Stimulated activated CD4-positive, alpha-beta T cell treated with anti-CD3 and anti-CD28 coated beads, Interleukin-1b, Interleukin-23, amount 100 ng/mL, for 48 hours (primary cell): Measurements from ENCODE around the gene ANGPTL1.
"Not testable (repeated sequence)": the region's sequence is repeated elsewhere in the genome, so short reads cannot be mapped to it uniquely, and the experiment has no call there.

Experiments
- DNase-seq: peaks from one replicate; pipeline ENCODE4 v3.0.0-alpha.2; 2020

The ANGPTL1 gene

DNA sequence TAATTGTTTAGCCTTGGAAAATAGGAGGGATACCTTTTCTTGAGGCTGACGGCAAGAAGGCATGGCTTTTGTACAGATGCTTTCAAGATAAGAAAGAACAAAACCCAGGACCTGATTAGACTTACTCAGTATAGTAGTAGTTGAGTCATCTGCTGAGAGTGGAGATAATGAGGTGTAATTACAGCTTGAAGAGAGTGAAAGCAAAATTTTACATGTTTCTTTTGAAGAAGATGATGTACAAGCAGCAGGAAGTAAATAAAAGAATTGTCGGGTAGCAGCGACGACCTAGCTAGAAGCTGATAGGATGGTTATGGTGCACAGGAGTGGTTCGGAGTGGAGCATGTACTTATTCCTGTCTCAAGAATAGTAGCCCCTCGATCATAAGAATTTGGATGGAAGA lies 6.6 kb downstream of the ANGPTL1 start:
- no peak for DNase-seq

GRCh38 chr1:178862864-178863263 lies 8.0 kb downstream of the ANGPTL1 start:
- no peak for DNase-seq

GRCh38 chr1:178862416-178862815 lies 8.5 kb downstream of the ANGPTL1 start:
- DNase-seq, result no peak

DNA sequence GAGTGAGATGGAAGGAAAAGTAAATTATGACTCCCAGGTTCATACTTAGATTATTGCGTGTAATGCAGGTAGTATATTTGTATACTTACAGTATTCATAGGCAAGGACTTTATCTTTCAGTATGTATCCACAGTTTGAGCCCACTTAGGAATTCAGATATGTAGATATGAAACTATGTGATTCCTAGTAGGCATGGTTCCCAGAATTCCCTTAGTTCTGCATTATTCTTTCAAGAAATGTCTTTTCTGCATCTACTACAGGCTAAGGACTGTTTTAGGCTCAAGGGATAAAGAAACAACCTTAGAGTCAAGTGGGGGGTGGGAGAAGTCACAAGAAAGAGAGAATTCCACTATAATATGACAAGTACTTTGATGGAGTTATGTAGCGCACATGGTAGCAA lies 13.8 kb downstream of the ANGPTL1 start:
- DNase-seq, result no peak

DNA sequence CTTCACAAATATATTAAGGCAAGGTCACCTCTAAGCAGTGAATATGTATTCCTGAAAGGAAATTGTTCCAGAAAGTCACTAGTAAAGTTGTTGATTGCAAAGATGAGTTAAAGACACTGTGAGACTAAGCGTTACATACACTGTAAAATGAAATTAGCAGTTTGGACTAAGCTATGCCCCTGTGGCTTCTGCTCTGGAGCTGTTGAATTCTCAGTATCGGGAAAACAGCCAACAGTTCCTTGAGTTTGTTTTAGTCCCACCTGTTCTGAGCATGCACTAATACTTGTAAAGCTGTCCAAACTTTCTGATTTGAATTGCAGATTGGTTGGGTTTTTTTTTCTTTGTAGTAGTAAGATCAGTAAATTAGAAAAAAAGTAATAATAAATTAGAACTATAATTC lies 21.0 kb downstream of the ANGPTL1 start:
- DNase-seq, result no peak

GRCh38 chr1:178847919-178848318 lies 23.0 kb downstream of the ANGPTL1 start:
- DNase-seq, result not testable (repeated sequence)

GRCh38 chr1:178847396-178847849 lies 23.5 kb downstream of the ANGPTL1 start:
- DNase-seq, result no peak

GRCh38 chr1:178846306-178846705 lies 24.6 kb downstream of the ANGPTL1 start:
- DNase-seq, result no peak

- DNase-seq, result no peak
These were observed 26.4 kb downstream of the ANGPTL1 start for GRCh38 chr1:178844436-178844835.

DNA sequence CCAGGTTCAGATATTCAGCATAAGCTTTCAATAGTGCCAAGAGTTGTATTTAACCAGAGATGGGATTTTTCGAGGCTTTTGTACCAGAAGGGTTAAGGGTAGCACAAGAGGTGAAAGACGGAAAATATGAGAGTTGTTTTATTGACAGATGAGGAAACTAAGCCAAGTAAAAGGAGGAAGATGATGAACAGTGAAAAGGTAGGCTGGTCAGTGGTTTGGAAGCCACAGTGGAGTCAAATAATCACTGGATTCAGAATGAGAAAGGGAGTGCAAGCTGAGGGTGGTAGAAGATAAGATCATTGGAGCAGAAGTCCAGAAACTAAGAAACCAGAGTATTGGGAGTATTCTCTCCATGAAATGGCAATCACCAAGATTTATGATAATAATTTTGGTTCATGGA lies 45.7 kb downstream of the ANGPTL1 start:
- no peak for DNase-seq

DNA sequence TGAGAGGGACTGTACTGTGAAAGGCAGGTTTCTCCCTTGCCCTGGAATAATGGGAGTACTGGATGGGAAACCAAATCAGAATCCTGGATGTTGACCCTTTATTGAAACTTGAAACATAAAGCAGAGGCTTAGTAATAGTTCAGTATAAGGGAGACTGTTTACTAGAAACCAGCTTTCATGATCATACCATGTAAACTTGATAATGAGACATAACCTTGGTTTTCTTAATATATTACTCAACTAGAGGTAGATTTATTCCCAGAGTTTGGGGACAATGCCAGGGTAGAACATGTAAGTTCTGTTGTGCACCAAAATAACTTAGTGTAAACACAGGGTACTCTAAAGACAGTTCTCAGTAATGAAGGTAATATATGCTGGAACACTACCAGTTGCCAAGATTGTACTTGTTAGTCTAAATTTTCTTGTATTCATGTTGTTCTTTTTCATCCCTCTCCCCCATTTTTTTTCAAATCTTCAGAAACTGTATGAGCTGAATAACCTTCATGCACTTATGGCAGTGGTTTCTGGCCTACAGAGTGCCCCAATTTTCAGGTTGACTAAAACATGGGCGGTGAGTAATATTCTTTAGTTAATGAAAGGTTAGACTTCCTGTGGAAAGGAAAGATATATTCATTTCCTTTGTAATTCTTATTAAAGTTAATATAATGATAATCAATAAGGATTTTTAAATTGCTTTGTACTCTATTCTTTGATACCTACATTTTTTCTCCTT lies 49.6 kb downstream of the ANGPTL1 start:
- peak; percentile 5 for DNase-seq

DNA sequence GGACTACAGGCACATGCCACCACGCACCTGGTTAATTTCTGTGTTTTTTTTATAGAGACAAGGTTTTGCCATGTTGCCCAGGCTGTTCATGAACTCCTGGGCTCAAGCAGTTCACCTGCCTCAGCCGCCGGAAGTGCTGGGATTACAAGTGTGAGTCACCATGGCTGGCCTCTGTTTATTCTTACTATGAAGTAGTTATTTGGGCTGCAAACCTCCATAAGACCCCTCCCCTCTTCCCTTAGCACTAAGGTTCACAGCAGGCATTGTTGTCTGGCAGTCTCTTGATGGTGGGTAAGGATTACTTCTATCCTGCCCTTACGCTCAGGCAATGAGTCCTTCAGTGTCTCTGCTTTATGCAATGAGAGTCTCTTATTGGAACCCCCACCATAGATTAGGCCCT lies 51.8 kb downstream of the ANGPTL1 start:
- DNase-seq, result no peak

DNA sequence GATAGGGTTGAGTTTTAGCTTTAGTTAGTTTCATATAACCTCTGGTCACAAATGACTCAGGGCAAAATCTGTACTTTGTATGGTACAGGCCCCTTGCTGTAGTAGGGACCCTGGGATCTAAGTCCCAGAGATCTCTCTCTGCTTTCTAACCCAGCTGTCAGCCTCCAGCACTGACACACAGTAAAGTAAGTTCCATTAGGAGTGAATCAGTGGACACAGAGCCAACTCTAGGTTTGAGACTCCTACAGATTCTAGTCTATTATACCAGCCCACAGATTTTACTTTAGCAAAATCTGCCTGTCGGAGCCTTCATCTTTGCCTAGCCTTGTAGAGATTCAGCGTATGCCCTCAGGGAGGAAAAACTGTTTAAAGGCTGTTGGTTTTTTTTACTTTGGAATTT lies 52.5 kb downstream of the ANGPTL1 start:
- DNase-seq, result no peak

DNA sequence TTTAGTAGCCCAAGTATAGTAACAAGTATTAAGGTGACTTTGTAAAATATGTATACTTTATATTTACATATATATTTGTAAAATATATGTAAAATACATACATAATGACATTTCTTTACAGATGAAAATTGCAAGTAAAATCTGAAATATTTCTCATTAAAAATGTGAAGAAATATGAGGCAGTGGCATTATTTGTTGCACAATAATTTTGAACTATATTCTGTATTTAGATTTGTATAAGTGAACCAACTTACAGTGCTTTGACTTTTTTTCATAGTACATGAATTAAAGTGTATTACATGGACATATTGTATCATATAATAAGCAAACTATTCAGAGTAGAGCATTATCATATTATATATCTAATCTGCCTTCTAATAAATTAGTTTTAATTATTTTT lies 60.3 kb downstream of the ANGPTL1 start:
- DNase-seq, result no peak

GRCh38 chr1:178808529-178808928 lies 62.3 kb downstream of the ANGPTL1 start:
- no peak for DNase-seq

DNA sequence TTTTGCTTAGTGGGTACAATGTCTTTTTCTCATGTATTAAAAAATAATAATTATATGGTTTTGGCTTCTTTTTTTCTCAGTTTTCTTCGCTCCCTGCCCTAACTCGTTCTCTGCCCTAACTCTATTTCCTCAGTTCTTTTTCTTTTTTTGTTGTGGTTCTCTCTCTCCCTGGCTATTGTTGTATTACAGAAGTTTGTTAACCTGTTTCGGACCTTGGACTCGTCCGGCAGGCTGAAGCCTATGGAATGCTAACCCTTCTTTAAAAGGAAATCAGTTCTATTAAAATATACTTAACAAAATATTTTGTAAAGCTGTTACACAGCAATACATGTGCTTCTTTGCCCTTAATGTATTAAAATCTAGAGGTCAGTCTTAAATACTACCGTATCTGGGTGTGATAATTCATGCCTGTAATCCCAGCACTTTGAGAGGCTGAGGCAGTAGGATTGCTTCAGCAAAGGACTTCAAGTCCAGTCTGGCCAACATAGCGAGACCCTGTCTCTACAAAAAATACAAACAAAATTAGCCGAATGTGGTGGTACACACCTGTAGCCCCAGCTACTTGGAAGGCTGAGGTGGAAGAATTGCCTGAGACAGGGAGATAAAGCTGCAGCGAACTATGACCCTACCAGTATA lies 64.1 kb downstream of the ANGPTL1 start:
- DNase-seq, result no peak

DNA sequence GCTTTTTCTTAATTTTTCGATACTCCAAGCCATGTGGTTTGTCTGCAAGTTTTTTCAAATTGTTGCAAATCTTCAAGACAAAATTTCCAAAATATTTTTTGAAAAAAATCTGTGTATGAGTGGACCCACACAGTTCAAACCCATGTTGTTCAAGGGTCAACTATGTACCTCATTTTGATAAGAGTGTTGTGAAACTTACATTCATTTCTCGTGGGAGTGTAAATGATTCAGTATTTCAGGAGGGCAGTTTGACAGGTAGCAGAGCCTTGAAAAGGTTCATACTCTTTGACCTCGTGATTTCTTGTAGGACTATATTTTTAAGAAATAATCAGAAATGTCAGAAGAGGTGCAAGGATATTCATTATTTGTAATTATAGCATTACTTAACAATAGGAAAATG lies 68.0 kb downstream of the ANGPTL1 start:
- no peak for DNase-seq
